ENCODE measurements around the gene CLEC11A.
"Not testable (repeated sequence)": the region's sequence is repeated elsewhere in the genome, so short reads cannot be mapped to it uniquely, and the experiment has no call there.

CLEC11A gene

DNA sequence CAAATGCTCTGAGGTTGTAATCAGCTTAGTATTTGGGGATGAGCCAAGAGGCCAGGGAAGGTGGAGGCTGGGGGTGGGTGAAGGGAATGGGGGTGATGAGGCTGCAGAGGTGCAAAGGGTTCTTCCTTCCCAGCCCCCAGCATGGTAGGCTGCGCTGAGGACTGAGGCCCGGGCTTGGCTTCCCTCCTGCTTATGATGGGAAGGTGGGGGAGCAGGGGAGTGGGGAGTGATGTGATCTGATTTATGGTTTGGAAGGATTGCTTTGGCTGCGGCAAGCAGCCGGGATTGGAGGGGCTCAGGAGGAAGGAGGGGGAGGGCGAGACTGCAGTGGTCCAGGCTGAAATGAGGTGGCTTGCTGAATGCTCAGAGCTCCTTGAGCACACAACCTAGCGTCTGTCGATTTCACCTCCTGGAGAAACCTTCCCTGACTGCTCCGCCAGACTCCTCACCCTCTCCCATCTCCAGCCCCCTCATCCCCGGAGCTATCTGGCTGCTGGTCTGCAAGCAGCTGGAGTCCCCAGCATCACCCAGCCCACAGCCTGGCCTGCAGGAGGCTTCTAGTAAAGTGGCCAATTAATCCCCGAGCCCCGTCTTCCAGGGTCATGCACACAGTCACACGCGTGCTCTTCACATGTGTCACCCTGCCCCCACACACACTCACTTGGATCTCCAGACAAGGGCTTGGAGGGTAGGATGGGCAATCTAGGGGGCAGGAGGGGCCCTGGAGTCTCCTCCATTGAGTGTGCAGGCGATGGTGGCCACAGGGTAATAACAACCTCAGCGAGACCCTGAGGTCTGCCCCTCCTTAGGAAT lies 757 bp upstream of the CLEC11A start:
- DNase-seq: no peak

DNA sequence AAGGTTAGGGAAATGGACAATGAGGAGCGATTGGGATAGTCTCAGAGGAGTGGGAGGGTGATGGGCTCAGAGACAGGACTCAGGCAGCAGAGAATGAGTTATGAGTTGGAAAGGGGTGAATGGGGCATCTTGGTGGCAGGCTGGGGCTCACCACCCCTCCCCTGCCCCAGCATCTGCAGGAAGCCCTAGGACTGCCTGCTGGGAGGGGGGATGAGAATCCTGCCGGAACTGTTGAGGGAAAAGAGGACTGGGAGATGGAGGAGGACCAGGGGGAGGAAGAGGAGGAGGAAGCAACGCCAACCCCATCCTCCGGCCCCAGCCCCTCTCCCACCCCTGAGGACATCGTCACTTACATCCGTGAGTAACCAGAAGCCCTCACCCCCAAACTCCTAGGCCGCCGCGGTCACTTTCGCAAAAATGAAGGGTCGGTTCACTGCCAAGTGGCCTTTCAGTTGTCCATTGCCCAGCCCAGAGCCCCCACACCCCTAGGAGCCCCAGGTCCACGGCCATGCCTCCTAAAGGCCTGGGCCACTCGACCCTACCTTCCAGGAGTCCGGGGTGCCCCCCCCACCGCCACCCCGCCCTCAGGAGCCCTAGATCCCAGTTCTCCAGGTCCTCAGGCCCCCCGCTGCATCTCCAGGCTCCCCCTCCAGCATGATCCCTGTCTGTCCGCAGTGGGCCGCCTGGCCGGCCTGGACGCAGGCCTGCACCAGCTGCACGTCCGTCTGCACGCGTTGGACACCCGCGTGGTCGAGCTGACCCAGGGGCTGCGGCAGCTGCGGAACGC lies 764 bp downstream of the CLEC11A start:
- DNase-seq: no peak

DNA sequence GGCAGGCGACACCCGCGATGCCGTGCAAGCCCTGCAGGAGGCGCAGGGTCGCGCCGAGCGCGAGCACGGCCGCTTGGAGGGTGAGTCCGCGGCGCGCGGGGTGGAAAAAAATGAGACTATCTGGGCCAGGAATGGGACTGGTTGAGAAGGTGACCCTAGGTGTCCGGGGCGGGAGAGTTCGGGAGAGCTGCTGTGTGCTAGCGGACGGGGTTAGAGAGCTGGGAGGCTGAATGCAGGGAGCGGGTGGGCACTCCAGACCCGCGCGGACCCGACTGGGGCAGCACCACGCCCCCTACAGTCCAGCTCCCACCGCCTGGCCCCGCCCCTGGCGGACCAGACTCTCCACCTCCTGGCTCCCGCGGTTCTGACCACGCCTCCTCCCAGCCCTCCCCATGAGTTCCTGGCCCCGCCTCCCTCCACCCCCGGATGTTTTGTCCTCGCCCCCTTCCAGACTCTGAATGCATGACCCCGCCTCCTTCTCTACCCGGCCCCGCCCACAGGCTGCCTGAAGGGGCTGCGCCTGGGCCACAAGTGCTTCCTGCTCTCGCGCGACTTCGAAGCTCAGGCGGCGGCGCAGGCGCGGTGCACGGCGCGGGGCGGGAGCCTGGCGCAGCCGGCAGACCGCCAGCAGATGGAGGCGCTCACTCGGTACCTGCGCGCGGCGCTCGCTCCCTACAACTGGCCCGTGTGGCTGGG lies 1.5 kb downstream of the CLEC11A start:
- DNase-seq: peak; percentile 98 to 99 (median 98)

DNA sequence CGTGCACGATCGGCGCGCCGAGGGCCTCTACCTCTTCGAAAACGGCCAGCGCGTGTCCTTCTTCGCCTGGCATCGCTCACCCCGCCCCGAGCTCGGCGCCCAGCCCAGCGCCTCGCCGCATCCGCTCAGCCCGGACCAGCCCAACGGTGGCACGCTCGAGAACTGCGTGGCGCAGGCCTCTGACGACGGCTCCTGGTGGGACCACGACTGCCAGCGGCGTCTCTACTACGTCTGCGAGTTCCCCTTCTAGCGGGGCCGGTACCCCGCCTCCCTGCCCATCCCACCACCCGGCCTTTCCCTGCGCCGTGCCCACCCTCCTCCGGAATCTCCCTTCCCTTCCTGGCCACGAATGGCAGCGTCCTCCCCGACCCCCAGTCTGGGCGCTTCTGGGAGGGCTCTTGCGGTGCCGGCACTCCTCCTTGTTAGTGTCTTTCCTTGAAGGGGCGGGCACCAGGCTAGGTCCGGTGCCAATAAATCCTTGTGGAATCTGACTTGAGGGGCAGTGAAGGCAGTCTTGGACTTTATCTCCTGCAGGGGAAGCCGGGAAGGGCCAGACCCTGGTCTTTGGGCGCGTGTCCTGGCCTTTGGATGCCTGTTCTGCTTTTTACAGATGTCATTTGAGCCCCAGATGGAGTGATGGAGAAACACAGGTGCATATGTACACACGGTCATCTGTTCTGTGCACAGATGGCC lies 2.2 kb downstream of the CLEC11A start:
- DNase-seq: no peak

DNA sequence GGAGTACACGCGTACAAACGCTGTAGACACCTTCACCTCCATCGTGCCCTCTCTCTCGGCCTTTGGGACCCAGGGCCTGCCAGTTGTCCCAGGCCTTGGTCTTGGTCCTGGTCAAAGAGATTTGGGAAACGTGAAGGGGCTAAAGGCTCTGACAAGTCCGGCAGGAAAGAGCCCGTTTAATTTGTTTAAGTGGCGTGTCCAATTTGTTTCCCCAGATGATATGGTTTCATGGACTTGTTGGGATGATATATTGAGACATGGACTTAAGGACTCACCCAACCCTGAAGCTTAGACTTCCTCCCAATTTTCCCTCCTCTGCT lies 2.7 kb downstream of the CLEC11A start:
- no peak for DNase-seq

DNA sequence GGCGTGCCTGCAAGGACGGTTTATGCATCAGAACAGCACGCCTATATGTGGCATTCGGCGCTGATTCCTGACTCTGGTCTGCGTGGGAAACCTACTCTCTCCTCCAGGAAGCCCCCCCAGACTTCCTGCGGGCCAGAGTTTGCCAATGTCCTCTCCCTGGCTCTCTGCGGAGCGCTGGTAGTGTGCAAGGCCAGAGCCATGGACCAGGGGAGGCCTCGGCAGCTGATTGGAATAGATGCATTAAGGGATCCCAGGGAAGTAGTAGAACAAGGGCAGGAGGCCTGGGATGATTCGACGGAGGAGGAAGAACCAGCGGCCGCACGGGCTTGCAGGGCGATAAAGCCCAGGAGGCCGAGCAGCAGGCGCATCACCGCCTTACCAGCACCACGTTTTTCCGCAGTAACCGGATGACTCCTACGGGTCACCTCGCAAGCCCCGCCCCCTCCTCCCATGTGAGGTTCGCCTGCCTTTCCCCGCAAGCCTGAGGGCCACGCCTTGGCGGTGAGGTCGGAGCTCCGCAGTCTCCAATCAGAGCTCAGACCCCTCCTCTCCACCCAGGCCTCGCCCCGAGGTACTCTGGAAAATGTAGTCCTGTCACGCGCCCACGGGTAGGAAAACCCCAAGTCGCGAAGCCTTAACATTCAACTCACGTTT lies 5.0 kb downstream of the CLEC11A start:
- DNase-seq: peak; percentile 63 to 87 (median 72)

DNA sequence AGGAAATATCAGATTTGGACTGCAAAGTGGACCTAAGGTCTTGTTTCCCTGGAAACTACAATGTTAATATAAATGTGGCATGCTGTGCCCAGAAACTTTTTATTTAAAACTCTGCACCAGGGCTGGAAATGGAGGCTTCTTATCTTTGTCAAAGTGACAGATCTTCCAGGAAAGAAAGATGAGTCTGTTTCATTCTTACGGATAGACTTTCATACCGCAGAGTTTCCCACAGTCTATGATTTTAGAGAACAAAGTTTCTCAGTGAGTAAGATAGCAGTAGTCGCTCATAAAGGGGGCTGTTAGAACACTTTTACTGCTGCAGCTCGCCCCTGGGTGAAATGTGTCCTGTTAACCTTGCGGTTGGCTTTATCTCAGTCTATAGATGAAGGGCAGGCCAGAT lies 6.7 kb downstream of the CLEC11A start:
- no peak for DNase-seq

DNA sequence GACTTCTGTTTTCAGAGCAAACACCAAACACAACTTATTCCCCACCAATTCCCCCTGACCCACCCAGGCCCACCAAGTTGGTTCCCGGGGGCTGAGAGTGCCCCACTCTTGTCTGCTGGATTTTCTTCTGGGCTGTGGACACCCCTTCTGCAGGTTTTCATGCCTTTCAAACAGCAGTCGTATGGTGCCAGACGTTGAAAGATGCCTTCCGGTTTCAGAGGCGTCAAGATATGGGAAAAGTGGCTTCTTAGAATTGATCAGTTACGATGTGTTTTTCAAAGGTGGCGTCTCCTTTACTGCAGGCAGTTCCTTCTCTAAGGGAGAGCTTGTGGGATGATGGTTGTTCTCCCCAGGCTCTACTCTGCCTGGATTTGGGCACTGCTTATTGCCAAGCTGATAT lies 12.7 kb downstream of the CLEC11A start:
- DNase-seq: no peak

DNA sequence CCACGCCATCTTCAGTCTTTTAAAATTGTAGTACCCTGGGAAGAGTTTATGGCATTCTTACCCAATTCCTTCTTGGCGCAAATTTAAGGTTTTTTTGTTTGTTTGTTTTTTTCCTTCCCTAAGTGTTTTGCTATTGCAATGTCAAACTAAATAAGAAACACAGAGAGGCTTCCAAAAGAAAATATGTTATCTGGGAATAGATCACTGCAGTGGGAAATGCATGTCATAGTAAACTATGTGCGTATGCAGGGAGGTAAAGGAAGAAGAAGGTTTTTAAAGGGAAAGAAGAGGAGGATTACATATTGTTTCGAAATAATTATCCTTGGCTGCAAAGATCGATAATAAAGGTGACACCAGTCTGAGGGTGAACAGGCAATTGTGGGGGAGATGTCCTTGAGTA lies 13.2 kb downstream of the CLEC11A start:
- no peak for DNase-seq

DNA sequence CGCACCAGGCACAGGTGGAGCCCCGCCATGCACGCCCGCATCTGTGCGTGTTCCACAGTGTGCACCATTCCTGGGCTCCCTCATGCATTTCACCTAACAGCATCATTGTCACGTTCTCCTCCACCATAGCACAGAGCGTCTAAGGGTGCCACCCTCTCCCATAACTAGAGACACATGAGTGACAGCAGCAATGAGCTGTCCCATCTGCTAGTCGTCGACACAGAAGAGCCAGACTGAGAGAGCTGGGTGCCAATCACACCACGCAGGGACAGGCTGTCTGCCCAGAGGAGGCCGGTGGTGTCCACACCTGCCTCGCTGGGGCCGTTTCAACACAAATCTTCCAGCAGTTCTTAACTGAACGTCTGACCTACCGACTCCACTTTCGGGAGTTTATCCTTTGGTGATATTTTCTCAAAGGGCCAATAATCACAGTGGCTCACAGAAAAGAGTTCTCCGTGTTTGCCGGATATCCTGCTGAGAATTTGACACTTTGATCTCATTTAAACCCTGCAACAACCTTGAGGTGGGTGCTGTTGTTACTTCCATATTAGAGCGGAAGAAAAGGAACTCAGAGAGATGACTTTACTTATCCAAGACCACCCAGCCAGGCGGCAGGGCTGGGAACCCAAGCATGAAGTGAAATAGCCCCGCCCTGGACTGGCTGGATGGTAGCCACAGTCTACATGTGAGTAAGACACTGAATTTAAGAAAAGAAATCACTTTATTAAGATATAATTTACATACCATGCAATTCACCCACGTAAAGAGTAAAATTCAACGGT lies 16.2 kb downstream of the CLEC11A start:
- DNase-seq: no peak

DNA sequence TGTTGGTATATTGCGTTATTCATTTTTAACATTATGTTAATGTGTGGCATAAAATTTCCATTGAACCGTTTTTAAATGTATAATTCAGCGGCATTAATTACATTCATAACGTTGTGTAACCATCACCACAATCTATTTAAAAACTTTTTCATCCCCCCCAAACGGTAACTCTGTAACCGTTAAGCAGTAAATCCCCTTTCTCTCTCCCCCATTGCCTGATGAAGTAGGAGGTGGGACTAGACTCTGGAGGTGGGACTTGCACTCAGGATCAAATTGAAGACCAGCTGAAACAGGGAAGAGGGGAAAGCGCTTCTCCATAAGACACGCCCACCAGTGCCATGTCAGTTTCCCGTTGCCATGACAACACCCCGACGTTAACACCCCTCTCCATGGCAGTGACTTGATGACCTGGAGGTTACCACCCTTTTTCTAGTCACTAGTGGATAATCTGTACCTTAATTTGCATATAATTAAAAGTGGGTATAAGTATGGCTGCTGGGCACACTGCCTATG lies 16.8 kb downstream of the CLEC11A start:
- DNase-seq: no peak

DNA sequence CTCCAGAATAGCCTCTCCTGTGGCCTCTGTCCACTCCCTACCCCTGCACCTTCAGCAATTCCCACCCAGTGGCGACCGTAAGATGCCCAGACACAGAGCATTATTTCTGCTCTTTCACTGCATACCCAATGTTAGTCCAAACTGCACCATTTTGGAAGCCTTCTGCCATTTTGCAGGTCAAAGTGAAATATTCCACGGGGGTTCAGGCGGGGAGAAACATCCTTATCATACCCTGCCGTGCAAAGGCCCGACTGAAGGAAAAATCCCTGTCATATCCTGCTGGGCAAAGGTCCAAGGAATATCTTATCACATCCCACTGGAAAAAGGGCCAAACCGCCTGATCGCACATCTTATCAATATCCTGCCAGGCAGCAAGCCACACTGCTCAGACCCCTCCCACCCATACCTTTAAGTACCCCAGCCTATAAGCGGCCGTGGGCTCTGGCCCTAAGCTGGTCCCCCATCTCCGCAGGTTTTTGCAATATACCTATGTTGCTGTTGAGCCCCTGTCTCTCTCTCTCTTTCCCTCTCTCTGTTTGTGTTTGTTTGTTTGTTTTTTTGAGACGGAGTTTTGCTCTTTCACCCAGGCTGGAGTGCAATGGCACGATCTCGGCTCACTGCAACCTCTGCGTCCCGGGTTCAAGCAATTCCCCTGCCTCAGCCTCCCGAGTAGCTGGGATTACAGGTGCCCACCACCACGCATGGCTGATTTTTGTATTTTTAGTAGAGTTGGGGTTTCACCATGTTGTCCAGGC lies 18.2 kb downstream of the CLEC11A start:
- DNase-seq: no peak

DNA sequence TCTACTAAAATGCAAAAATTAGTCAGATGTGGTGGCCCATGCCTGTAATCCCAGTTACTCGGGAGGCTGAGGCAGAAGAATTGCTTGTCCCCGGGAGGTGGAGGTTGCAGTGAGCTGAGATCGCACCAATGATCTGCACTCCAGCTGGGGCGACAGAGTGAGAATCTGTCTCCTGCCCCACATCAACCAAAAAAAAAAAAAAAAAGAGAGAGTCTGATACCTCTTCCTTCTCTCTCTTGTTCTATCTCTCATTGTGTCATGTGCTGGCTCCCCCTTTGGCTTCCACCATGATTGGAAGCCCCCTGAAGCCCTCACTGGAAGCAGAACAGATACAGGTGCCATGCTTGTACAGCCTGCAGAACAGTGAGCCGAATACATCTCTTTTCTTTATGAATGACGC lies 20.4 kb downstream of the CLEC11A start:
- no peak for DNase-seq

DNA sequence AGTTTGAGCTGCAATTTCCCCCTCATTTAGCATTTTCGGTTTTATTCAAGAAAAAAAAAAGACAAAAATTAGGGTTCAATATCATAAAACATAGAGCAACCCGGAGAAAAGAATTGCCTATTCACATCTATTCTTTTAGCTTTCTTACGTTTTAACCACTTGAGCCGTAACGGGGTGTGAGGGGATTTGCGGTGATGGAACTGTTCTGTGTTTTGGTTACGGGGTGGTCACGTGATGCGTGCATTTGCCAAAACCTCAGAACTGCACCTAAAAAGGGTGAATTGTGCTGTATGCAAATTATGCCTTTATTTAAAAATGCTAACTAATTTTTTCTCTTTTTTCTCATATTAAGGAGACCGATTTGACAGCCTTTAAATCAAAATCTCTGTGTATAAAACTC lies 22.1 kb downstream of the CLEC11A start:
- no peak for DNase-seq

DNA sequence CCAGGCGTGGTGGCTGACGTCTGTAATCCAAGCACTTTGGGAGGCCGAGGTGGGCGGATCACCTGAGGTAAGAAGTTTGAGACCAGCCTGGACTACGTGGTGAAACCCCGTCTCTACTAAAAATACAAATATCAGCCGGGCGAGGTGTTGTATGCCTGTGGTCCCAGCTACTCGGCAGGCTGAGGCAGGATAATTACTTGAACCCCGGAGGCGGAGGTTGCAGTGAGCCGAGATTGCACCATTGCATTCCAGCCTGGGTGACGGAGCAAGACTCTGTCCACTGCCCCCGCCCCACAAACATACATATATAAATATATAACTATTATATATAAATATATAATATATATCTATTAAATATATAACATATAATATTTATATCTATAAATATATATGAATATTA lies 24.0 kb downstream of the CLEC11A start:
- DNase-seq: not testable (repeated sequence)

DNA sequence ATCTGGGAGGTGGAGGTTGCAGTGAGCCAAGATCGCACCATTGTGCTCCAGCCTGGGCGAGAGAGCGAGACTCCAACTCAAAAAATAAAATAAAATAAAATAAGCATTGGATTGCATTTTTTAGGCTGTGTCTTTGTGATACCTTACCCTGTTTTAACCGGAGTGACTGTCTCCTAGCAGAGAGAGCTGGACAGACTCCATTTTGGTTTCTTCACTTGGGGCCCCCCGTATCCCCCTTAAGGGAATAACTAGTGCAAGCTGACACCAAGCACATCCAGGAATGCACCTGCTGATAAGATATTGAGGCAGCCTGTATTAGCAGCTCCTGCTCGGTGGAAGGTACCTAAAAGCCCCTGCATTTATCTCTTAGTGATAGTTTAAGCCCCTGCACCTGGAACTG lies 26.3 kb downstream of the CLEC11A start:
- DNase-seq: no peak

DNA sequence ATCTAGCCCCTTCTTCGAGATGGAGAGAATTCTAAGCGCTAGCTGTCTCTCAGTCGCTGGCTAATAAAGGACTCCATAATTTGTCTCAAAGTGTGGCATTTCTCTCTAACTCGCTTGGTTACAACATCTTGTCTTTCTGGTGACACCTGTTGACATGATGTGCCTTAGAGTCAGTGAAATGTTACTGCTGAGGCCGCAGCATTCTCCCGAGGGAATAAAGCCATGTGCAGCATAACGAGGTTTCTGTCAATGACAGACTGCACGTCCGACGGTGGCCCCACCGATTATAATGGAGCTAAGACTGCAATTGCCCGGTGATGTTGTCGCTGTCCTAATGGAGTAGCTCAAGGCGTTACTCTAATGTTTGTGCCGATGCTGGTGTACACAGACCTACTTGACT lies 26.8 kb downstream of the CLEC11A start:
- no peak for DNase-seq

DNA sequence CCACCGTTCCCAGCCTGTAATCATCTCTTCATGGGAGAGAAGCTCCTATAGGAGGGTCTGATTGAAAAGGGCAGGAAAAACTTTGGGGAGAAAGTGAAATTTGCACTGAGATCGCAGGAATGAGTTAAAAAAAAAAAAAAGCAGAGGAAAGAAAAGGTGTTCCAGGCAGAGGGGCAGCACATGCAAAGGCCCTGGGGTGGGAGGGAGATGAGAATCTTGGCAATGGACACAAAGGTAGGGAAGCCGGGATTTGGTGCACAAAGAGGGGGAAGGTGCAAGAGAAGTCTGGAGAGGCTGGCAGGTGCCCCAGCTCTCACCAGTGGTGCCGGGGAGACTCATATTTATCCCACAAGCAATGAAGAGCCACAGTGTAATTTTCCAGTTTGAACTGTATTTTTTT lies 30.7 kb downstream of the CLEC11A start:
- no peak for DNase-seq

DNA sequence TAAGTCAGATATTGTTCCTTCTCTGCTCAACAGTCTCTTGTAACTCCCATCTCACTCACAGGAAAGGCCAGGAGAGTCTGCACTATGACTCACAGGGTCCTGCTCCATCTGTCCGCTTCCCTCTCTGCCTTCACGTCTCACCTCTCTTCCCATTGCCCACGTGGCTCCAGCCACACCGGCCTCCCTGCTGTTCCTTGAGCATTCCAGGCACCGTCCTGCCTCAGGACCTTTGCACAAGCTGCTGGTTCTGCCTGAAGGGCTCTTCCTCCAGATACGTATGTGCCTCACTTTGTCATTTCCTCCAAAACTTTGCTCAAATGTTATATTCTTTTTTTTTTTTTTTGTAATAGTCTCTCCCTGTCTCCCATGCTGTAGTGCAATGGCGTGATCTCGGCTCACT lies 33.1 kb downstream of the CLEC11A start:
- DNase-seq: not testable (repeated sequence)

DNA sequence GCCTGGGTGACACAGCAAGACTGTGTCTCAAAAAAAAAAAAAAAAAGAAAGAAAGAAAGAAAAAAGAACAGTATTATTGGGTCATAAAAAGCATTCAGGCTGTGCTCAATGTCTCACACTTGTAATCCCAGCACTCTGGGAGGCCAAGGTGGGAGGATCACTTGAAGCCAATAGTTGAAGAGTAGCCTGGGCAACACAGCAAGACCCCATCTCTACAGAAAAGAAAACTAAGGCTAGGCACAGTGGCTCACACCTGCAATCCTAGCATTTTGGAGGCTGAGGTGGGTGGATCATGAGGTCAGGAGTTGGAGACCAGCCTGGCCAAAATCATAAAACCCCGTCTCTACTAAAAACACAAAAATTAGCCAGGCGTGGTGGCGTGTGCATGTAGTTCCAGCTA lies 34.5 kb downstream of the CLEC11A start:
- DNase-seq: not testable (repeated sequence)

DNA sequence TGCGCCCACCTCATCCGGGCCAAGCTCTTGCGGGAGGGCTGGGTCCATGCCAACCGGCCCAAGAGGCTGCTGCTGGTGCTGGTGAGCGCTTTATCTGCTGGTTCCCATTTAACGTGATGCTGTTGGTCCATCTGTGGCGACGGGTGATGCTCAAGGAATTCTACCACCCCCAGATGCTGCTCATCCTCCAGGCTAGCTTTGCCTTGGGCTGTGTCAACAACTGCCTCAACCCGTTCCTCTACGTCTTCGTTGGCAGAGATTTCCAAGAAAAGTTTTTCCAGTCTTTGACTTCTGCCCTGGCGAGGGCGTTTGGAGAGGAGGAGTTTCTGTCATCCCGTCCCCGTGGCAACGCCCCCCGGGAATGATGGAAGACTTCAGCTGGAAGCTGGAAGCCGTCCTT lies 35.9 kb downstream of the CLEC11A start:
- not testable (repeated sequence) for DNase-seq

All from suppressor macrophage (primary cell).